CD14-positive monocyte (primary cell): ENCODE measurements around the gene IFT27. TPM values are rescaled to one million over a fixed set of nuclear protein-coding genes. Genes with fewer than 3 reads are reported as not detected.

Experiments used
- DNase-seq, 3 donors: peaks; one replicate each; pipeline ENCODE4 v3.0.0-alpha.2; 2011 to 2022
- H2AFZ ChIP-seq: 2 replicates; pipeline ENCODE4 v1.6.0; 2012; ENCODE audit warnings: mild to moderate bottlenecking, low read depth, low read length, inconsistent platforms; ENCODE audit not compliant: insufficient read depth, poor library complexity, severe bottlenecking
- H3K27ac ChIP-seq, 2 donors: 1 replicate in 1 of 2; 2 replicates in 1 of 2; pipeline ENCODE4 v1.5.1; 2012 to 2013; ENCODE audit warnings: low read length in 2 of 2, control low read depth in 1 of 2, inconsistent platforms in 1 of 2, low read depth in 1 of 2, mild to moderate bottlenecking in 1 of 2
- H3K27me3 ChIP-seq, 2 donors: one replicate each; pipeline versions ENCODE4 v1.6.0 to v1.6.1; 2011 to 2013; ENCODE audit warnings: low read length in 2 of 2; ENCODE audit not compliant: control insufficient read depth in 2 of 2, insufficient read depth in 2 of 2
- H3K36me3 ChIP-seq, 2 donors: replicated peaks in 1 of 2; 1 replicate in 1 of 2; 2 replicates in 1 of 2; pipeline versions ENCODE4 v1.5.1 to v1.6.1; 2012 to 2013; ENCODE audit warnings: low read length in 2 of 2, control low read depth in 1 of 2, inconsistent platforms in 1 of 2, mild to moderate bottlenecking in 1 of 2; ENCODE audit not compliant: insufficient read depth in 2 of 2, control insufficient read depth in 1 of 2
- H3K4me1 ChIP-seq, 2 donors: 1 replicate in 1 of 2; 2 replicates in 1 of 2; pipeline versions ENCODE4 v1.5.1 to v1.6.1; 2012 to 2013; ENCODE audit warnings: low read length in 2 of 2, control low read depth in 1 of 2, inconsistent platforms in 1 of 2, mild to moderate bottlenecking in 1 of 2, moderate library complexity in 1 of 2; ENCODE audit not compliant: insufficient read depth in 2 of 2, control insufficient read depth in 1 of 2
- H3K4me2 ChIP-seq: replicated peaks from 2 replicates; pipeline ENCODE3; 2012; ENCODE audit warnings: low read length, moderate library complexity, mild to moderate bottlenecking; ENCODE audit not compliant: poor library complexity, severe bottlenecking; ENCODE audit errors: extremely low read depth
- H3K4me3 ChIP-seq, 3 experiments: fragments of 200-600 bp in 1 of 3; sonication (generic) in 1 of 3; replicated peaks in 1 of 3; 1 replicate in 2 of 3; 2 replicates in 1 of 3; pipeline ENCODE4 v1.5.1; 2011 to 2013; ENCODE audit warnings: low read length in 3 of 3, mild to moderate bottlenecking in 3 of 3, control low read depth in 2 of 3, low read depth in 2 of 3, inconsistent platforms in 1 of 3, moderate library complexity in 1 of 3
- H3K79me2 ChIP-seq: 2 replicates; pipeline ENCODE4 v1.6.0; 2012; ENCODE audit warnings: mild to moderate bottlenecking, control low read depth, inconsistent platforms, low read length, moderate library complexity; ENCODE audit not compliant: insufficient read depth
- H3K9ac ChIP-seq: 2 replicates; pipeline ENCODE4 v1.6.0; 2017; ENCODE audit warnings: low read length, mild to moderate bottlenecking; ENCODE audit not compliant: insufficient read depth, poor library complexity, severe bottlenecking
- H3K9me3 ChIP-seq, 2 donors: replicated peaks in 1 of 2; 1 replicate in 1 of 2; 2 replicates in 1 of 2; pipeline versions ENCODE4 v1.5.1 to v1.6.1; 2012 to 2013; ENCODE audit warnings: low read length in 2 of 2, control low read depth in 1 of 2; ENCODE audit not compliant: control insufficient read depth in 1 of 2, insufficient read depth in 1 of 2
- H4K20me1 ChIP-seq: 2 replicates; pipeline ENCODE4 v1.6.0; 2012; ENCODE audit warnings: mild to moderate bottlenecking, low read length, control low read depth, moderate library complexity; ENCODE audit not compliant: insufficient read depth
- H3K27ac Mint-ChIP-seq, 7 donors: one replicate each; pipeline ENCODE4 v1.8.0; 2020; ENCODE audit warnings: mild to moderate bottlenecking in 7 of 7, mixed read lengths in 7 of 7, moderate library complexity in 6 of 7, inconsistent platforms in 2 of 7
- H3K27me3 Mint-ChIP-seq, 3 donors: one replicate each; pipeline ENCODE4 v1.8.0; 2021 to 2022; ENCODE audit warnings: low read depth in 3 of 3, mild to moderate bottlenecking in 3 of 3, mixed read lengths in 3 of 3, moderate library complexity in 3 of 3, inconsistent platforms in 1 of 3
- H3K36me3 Mint-ChIP-seq, 2 donors: one replicate each; pipeline ENCODE4 v1.8.0; 2020; ENCODE audit warnings: mixed read lengths in 2 of 2, inconsistent platforms in 1 of 2, mild to moderate bottlenecking in 1 of 2
- H3K4me1 Mint-ChIP-seq: one replicate; pipeline ENCODE4 v1.8.0; 2020; ENCODE audit warnings: mild to moderate bottlenecking, mixed read lengths
- H3K4me3 Mint-ChIP-seq, 2 donors: one replicate each; pipeline ENCODE4 v1.8.0; 2020; ENCODE audit warnings: mild to moderate bottlenecking in 2 of 2, mixed read lengths in 2 of 2, moderate library complexity in 1 of 2
- H3K9me3 Mint-ChIP-seq, 7 donors: one replicate each; pipeline ENCODE4 v1.8.0; 2020 to 2022; ENCODE audit warnings: mixed read lengths in 7 of 7, mild to moderate bottlenecking in 6 of 7, moderate library complexity in 6 of 7, inconsistent platforms in 2 of 7
- CTCF ChIP-seq: fragments of 200-600 bp; IDR thresholded peaks from one replicate; pipeline ENCODE4 v1.8.0; 2022; ENCODE audit warnings: antibody characterized with exemption, mild to moderate bottlenecking
- WGBS: methylation state at CpG from one replicate; pipeline ENCODE4 v1.1.5; 2013; ENCODE audit warnings: missing lambda C conversion rate; ENCODE audit not compliant: insufficient coverage; 5-methylcytosine and 5-hydroxymethylcytosine counted together
- intact Hi-C, 2 donors: fragments of 100-400 bp; cut with micrococcal nuclease; formaldehyde crosslinking; loops; one replicate each; pipeline versions ENCODE4 v1.15.0 to v1.15.1; 2023
- polyA plus RNA-seq, 3 donors: library from polyadenylated mRNA; depleted of rRNA in 1 of 3; unstranded in 2 of 3; stranded (reverse) in 1 of 3; fragments of 300-500 nt in 2 of 3; fragments of >200 nt in 1 of 3; fragmentation: Illumina TruSeq in 2 of 3; gene quantifications; 1 replicate in 2 of 3; 2 replicates in 1 of 3; pipeline ENCODE4 v1.2.3, GENCODE V29; 2012 to 2021

The IFT27 gene
- polyA plus RNA-seq, 3 donors: 12.5 to 16.9 (median 14.6) TPM

- 86% methylated on average over 19 of the region's 21 CpGs for WGBS
- no peaks in the 10 kb centered on the region for H3K79me2 ChIP-seq
- Mint-ChIP-seq H3K27me3 (peaks cover 6 to 24% (median 16%) of the 10 kb centered on the region in 3 donors), H3K36me3 (peaks cover 0 to 1% of the 10 kb centered on the region in 2 donors), H3K4me1 (peaks cover 4% of the 10 kb centered on the region), H3K4me3 (no peak overlapping the region), H3K9me3 (peaks cover 0 to 6% (median 5%) of the 10 kb centered on the region in 7 donors), H3K27ac (no peak overlapping the region)
- H3K4me2 ChIP-seq: no peak overlapping the region
- no peak for DNase-seq
- no peak overlapping the region for H3K4me3 ChIP-seq
- intact Hi-C loops: no loop called here
- no peak overlapping the region for H3K9ac ChIP-seq
- H3K27ac ChIP-seq: no peak overlapping the region
- peaks cover 0 to 3% of the 10 kb centered on the region in 2 donors for H3K9me3 ChIP-seq
- no peak for TF ChIP-seq CTCF
- H3K27me3 ChIP-seq: no peaks in the 10 kb centered on the region
- no peak overlapping the region for H2AFZ ChIP-seq
- no peaks in the 10 kb centered on the region for H4K20me1 ChIP-seq
- H3K4me1 ChIP-seq: peaks cover under 1 to 1% of the 10 kb centered on the region in 2 donors
- H3K36me3 ChIP-seq: no peaks in the 10 kb centered on the region
Measured at GRCh38 chr22:36743591-36744412, 32.1 kb downstream of the IFT27 start.

- Mint-ChIP-seq H3K4me1 (peaks cover 12% of the 10 kb centered on the region), H3K27ac (no peak overlapping the region), H3K36me3 (peaks cover 0 to 1% of the 10 kb centered on the region in 2 donors), H3K9me3 (peaks cover 0 to 9% (median 5%) of the 10 kb centered on the region in 7 donors), H3K27me3 (peaks cover 6 to 24% (median 16%) of the 10 kb centered on the region in 3 donors), H3K4me3 (no peak overlapping the region)
- Histone ChIP-seq H3K4me1 (peaks cover 9% of the 10 kb centered on the region in 2 donors), H3K79me2 (no peaks in the 10 kb centered on the region), H3K27ac (no peak overlapping the region), H3K9me3 (peaks cover 0 to 3% of the 10 kb centered on the region in 2 donors), H3K27me3 (no peaks in the 10 kb centered on the region), H2AFZ (no peak overlapping the region), H3K4me2 (no peak overlapping the region), H4K20me1 (no peaks in the 10 kb centered on the region), H3K36me3 (no peaks in the 10 kb centered on the region), H3K9ac (no peak overlapping the region), H3K4me3 (no peak overlapping the region)
- 91% methylated on average over 4 of the region's 4 CpGs for WGBS
- no peak for TF ChIP-seq CTCF
- no peak for DNase-seq
- intact Hi-C loops: no loop called here
Measured at GRCh38 chr22:36743011-36743410, 32.9 kb downstream of the IFT27 start.
